Dermis microvascular lymphatic vessel endothelial cell (primary cell): ENCODE results near the gene C21orf91. TPM values are rescaled to one million over a fixed set of nuclear protein-coding genes. Genes with fewer than 3 reads are reported as not detected.

Experiments
- DNase-seq, 2 donors: peaks; one replicate each; pipeline versions ENCODE4 v3.0.0 to v3.0.0-alpha.2; 2010; ENCODE audit warnings: low read depth in 2 of 2
- total RNA-seq: library from RNA; depleted of rRNA; stranded (reverse); fragments of >200 nt; gene quantifications from 2 replicates; pipeline ENCODE4 v1.2.1, GENCODE V29; 2014

C21orf91 gene
- total RNA-seq: 5.9 and 7.0 TPM in 2 replicates

DNA sequence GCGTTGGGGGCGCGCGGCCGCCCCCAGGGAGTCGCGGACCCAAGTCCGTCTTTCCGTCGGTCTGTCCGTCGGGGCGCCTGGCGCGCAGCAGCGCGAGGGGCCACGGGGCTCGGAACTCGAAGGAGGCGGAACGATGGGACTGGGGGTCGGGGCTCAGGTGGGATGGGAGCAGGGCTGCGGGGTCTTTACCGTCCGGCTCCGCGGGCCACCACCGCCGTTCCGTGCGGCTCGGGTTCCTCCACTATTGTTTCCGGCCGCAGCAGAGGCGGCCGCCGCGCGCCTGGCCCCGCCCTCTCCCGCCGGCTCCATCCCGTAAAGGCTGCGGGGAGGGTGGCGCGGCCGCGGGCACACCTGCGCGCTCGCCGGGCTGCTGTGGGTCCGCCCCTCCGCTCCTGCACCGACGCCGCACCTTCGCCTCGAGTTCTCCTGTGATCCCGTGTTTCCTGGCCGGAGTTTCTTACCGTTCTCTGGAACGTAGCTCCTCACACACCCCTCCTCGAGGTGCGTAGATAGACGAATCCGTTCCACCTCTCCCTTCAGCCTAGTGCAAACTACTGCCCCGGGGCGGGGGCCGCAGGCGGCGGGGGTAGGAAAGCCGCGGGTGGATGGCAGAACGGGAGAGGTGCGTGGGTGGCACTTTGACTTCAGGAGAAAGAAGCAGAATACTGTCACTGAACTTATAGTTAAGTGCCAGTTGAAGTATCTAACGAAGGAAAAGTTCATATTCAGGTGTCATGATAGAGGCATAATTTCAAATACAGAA is at the start of gene C21orf91:
TSS of gene C21orf91 (minus strand) at position 243 of the 763 bp plus-strand sequence. CDS start 1,038 bp downstream, outside the sequence.
- peak; percentile 78 to 79 for DNase-seq

DNA sequence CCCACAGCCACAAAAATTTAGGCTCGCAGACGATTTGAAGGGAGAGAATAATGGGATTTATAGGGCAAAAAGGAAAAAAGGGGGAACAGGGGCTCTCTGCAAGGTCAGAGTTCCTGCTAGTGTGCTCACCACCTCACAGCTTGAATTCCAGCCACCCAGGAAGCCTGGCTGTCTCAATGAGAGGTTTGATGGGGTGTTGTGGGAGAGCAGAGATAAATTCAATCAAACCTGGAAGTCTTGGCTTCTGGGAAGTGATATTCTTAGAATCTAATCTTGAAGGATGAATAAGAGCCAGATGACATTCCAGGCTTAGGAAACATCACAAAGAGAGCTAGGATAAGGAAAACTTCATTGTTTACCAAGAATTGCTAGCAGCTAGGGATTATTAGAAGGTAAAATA is 47.4 kb upstream of the C21orf91 start:
- no peak for DNase-seq

DNA sequence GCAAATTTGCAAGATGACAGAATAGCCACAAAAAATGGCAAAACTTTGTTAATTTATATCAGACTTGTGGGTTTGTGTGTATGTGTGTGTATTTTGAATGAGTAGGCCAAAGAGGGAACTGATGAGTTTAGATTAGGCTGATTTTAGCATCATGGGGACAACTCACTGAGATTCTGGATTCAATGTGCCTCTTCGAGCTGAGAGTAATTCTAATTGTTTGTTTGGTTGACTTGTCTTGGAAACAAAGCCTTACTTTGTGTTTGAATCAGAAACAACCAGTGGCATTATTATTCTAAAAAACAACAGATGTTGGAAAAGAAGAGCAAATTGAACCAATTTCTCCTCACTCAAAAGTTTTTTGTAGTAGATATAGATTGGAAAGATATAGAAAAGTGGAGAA is 40.5 kb upstream of the C21orf91 start:
- no peak for DNase-seq

DNA sequence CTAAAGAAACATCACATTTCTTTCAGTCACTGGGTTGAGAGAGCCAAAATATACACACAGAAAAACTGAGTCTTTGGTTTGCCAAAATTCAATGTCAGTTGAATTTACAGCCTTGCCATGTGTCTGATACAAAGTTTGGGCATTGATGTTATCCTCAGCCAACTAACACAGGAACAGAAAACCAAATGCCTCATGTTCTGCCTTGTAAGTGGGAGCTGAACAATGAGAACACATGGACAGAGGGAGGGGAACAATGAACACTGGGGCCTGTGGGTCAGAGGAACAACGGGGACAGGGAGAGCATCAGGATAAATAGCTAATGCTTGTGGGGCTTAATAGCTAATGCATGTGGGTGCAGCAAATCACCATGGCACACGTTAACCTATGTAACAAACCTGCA is 39.6 kb upstream of the C21orf91 start:
- DNase-seq: no peak

DNA sequence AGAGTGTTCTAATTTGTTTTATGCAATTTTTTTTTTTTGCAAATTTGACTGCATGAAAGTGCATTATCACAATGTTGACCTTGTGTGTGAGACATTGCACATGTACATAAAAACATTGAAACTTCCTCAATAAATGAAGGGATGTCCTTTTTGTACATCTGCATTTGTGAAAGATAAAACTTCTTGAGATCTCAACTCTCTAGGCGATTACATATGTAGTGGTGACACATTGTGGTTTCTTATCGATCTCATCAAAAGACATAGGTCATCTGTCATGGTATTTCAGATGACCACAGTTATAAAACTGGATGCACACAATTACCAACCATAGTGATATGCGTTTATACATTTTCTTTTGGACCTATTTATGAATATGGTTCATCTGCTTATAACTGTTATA is 35.6 kb upstream of the C21orf91 start:
- DNase-seq: no peak

DNA sequence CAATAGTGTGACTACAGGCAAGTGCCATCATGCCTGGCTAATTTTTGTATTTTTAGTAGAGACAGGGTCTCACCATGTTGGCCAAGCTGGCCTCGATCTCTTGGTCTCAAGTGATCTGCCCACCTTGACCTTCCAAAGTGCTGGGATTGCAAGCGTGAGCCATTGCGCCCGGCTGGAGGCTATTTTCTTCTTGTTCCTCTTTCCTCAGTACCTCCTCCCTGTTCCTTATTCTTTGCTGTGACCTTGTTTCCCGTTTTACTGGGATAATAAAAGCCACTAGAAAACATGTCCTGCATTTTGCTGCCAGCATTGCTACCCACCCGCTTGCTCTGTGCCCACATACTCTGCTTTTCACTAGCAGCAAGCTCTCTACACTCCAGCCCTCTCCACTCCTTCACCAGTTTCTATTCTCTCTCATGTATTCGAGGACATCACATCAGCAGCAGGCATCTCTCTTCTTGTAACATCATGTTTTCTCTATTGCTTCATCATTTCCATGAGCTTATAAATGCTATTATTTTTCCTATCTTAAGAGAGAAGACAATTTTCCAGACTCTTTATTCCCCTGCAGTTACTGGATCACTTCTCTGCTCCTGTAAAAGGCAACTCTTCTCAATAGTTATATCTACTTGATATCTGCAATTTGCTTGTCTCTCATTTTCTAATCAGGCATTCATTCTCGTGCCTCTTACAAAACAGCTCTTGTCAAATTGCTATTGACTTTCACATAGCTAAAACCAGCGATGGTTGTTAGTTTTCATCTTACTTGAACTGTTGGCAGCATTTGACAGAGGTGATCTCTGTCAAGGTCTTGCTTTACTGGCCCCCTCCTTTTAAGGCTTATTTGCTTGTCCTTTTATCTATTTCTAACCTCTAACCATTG is 34.5 kb upstream of the C21orf91 start:
- DNase-seq: no peak

DNA sequence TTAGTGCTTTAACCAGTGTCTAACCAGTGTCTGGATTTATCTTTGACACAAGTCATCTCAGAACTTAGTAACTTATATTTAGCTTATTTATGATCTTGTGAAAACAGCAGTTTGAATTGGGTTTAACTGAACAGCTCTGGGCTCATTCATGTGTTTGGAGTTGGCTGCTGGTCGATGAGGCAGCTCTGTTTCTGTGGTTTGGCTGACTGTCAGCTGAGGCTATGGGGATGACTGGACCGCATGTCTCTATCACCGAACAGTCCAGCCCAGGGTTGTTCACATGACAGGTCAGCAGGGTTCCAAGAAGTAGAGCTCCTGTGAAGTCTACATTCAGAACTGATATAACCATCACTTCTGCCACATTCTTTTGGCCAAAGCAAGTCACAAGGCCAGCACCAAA is 29.1 kb upstream of the C21orf91 start:
- DNase-seq: no peak

DNA sequence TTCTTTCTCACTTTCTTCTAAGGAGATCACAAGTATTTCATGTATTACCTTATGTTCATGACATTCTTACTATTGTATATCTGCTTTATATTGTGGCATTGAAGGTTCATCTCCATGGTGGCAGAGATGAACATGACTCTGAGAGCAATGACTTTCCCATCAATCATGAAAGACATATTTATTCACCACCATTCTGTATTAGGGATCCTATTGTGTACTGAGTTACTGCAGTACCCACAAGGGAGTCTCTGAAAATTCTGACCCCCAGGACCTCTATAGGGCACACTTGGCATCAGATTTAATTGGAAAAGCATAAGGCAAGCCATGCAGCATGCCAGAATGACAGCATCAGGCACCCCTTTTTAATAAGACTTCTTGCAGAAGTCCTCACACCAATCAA is 21.9 kb upstream of the C21orf91 start:
- no peak for DNase-seq

DNA sequence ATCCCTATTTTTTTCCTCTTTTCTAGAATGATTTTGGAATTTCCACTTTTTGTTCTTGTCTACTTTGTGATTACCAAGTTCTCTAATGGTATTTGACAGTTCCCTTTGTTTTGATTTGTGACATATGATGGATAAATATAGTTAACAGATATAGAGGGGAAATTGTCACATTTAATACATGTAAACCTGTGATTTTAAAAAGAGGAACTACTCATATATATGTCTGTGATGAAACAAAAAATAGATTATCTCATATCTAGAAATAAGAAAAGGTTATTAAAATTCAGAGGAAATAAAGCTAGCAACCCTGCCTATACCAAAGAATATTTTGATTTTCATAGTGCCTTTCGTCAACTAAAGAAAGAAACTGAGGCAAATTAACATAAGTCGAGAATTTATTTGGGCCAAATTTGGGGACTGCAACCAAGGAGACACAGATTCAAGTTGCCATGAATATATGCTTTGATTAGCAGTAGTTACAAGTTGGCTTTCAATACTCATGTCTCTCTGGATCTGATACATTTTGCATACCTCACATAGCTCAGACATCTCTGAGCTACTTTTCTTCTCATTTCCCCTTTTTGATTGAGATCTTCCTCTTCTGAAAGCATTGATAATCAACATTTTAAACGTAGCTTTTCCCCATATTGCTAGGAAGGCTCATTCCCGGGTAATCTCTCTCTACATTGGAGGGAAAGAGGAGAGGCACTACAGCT is 15.6 kb upstream of the C21orf91 start:
- DNase-seq: no peak

DNA sequence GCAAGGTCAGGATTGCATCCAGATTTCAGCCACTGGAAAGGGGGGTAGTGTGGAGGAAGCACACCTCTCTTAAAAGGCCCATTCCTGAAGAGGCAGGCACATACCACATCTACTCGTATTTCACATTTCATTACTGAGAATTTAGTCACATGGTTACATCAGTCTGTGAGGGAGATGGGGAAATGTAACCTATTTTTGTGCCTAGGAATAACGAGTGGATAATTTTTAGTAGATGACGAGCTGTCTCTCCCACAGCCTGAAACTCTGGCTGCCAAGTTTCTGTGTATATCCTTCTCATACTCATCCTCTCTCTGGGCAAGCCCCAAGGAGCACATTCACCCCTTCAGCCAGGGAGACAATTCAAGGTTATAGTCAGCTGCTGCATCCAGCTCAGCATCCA is 10.3 kb upstream of the C21orf91 start:
- DNase-seq: no peak

DNA sequence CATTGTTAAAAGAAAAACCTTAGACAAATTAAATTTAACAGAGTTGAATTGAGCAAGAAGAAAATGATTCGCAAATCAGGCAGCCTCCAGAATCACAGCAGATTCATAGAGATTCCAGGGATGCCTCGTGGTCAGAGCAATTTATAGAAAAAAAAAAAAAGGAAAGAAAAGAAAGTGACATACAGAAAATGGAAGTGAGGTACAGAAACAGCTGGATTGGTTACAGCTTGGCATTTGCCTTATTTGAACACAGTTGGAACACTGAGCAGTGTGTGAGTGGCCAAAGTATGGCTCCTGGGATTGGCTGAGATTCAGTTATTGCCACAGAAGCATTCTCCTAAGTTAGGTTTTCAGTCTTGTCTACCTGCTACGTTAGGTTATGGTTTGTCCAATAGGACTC is 9.1 kb upstream of the C21orf91 start:
- DNase-seq: no peak

DNA sequence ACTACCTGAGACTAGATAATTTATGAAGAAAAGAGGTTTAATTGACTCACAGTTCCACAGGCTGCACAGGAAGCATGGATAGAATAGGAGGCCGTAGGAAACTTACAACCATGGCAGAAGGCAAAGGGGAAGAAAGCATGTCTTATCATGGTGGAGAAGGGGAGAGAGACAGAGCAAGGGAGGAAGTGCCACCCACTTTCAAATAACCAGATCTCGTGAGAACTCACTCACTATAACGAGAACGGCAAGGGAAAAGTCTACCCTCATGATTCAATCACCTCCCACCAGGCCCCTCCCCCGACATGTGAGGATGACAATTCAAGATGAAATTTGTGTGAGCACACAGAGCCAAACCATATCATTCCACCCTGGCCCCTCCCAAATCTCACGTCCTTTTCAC is 4.7 kb upstream of the C21orf91 start:
- no peak for DNase-seq

DNA sequence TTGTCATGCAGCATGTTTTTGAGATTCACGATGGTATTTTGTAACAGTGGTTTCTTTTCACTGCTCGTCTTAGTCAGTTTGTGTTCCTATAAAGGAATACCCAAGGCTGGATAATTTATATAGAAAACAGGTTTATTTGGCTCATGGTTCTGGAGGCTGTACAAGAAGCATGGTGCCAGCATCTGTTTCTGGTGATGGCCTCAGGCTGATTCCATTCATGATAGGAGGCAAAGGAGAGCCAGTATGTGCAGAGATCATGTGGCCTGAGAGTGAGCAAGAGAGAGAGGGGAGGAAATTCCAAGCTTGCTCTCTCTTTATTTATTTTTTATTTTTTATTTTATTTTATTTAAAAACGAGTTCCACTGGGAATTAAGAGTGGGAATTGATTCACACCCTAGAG is 2.0 kb upstream of the C21orf91 start:
- DNase-seq: no peak

DNA sequence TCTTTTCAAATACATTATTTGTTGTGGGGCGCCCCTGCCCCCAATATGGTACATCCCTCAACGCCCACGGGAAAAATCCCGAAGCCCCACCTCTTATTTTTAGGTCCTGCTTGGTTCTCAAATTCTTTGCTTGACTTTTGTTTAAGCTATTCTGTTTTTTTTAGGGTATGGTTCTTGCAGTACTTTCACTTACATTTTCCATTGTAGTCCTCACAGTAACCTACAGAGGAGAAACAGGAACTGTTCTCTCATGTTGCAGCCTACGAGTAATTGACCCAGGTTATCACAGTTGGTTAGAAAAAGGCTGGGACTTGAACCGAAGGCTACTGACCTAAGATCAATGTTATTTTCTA is 697 bp upstream of the C21orf91 start:
- DNase-seq: no peak

DNA sequence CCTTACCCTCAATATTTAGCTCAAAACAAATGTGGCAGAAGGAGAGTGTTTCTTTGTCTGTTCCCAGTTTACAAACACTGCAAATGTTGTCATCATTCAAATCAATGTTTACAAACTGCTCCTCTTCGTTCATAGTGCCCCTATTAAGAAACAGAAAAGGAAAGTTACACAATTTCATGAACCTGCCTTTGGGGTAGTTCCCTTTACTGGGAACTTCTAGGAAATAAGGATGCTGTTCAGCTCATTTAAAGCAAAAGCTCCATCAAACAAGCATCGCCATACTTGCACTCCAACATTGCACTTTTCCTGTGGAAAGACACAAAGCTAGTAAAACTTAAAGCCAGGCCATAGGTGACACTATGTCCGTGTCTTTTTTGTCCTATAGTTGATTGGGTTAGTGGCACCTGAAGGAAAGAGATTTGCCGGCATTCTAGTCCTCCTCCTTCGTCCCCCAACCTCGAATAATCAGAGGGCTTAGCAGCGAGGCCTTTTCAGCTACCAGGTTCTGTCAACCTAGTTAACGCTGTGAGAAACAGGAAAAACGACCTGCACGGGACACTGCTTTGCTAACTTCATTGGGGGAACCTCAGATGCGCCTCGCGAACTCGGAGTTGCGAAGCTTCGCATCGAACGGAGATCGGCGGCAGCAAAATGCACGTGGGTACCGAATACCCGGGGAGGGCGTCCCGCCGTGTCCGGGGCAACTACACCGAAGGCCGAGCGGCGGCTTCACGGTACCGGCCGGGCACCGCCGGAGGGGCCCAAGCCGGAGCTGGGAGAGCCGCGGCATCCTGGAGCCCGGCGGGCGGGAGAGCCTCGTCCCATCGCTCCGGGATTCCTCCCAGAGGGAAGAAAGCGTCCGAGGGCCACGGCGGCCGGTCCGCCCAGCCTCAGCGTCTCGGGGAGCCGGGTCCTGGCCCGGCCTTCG is 706 bp downstream of the C21orf91 start:
- peak in 1 of 2 donors; percentile 47 for DNase-seq

DNA sequence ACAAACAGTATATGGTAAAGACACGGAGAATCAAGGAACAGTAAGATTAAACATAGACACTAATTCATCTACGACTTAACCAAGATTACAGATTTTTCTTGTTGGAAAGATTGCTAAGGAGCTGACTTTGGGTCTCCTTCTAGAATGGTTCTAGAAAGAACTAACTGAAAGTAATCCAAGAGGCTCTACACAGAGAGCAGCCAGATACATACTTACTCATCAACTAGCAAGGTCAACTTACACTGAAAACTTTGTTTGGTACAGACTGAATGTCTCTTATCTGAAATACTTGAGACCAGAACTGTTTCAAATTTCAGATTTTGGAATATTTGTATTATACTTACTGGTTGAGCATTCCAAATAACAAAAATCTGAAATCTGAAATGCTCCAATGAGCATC is 5.8 kb downstream of the C21orf91 start:
- no peak for DNase-seq

DNA sequence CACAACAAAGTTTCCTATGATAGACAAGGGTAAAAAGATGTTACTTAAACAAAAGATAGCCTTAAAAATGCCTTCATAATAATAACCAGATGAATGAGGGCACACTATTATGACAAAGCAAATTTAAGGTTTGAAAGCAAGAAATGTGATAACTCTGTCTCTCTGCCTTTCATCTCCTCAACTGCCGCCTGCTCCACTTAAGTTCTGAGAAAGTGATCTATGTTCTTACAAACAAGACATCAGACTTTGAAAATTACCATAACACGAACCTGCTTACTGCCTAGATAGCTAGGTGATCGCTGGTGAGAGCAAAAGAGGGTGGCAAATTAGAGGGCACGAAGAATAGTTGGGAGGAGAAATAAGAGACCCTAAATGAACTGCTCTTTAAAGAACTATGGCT is 13.2 kb downstream of the C21orf91 start:
- DNase-seq: no peak

DNA sequence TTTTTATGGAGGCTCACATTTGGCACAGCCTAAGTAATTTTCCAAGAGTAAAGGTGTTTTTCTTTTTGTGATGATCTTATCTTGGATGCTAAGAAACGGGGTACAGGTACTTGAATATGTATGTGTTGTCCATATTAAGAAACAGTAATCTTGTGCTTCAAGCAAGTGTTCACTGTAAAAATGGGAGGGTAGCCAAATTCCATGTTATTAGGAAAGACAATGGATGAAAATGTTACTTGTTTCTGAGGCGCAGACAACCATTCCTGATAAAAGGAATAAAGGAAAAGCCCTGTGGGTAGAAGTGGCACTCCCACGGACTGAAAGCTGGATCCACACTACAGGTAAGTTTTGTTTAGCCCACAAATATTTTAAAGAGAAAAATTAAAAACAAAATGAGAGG is 15.6 kb downstream of the C21orf91 start:
- DNase-seq: no peak

DNA sequence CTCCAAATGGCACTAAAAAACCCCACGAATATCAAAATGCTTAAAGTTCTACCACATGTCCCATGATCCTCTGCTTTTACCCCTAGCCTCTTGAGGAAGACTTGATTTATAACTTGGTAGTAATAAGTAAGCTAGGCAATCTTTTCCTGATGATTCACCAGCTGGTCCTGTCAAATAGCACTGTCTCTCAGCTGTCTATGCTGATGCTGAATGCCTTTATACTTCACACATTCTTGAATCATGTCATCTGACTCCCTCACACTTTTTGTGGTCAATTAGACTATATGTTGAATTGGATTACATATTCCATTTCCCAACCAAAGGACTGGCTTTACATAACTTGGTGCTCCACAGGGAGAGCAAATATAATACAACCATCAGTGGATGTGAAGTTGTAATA is 16.6 kb downstream of the C21orf91 start:
- DNase-seq: no peak

DNA sequence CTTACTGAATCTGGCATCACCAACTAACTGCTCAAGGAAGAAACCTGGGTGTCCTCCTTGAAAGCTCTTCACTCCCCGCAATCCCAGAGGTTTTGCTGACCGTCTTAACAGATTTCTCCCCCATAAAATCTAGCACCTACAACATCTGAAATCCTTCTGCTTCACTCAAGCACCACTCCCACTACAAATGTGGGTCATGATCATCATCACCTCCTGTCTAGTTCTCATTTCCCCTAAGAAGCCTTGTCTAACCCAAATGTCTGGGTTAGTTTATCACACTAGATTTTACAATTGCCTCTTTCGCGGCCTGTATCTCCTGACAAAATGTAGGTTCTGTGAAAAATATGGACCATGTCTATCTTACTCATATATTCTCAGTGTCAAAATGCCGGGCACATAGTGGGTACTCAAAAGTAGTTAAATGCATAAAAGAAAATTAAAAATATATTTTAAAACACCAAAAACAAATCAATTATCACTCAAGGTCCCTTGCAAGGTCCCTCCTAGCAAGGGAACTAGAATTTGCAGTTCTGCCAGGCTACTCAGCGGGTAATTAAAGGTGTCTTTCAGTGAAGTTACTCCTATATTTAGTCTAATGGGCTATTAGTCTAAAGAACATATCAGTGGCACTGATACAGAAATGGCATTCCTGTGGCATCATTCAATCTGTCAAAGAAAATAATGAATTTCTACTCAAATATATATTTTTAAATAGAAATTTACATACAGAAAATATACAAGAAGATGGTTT is 19.6 kb downstream of the C21orf91 start:
- DNase-seq: no peak
